NCI-H226 (cell line): Measurements from ENCODE around the gene TOR1B.
"Not testable (repeated sequence)": the region's sequence is repeated elsewhere in the genome, so short reads cannot be mapped to it uniquely, and the experiment has no call there.

ENCODE experiments used
- DNase-seq: peaks from one replicate; pipeline ENCODE4 v3.0.0-alpha.2; 2015

Gene TOR1B

GRCh38 chr9:129802833-129803675 is at the start of gene TOR1B:
TOR1B (plus strand) TSS chr9:129803184; CDS start chr9:129803213, 29 bp downstream.
- peak; percentile 84 for DNase-seq

- DNase-seq, result no peak
These were observed 47.8 kb upstream of the TOR1B start for GRCh38 chr9:129755151-129755550.

GRCh38 chr9:129756191-129756590 is 46.8 kb upstream of the TOR1B start:
- no peak for DNase-seq

- no peak for DNase-seq
These were observed 45.9 kb upstream of the TOR1B start for GRCh38 chr9:129757045-129757444.

- no peak for DNase-seq
These were observed 43.7 kb upstream of the TOR1B start for GRCh38 chr9:129759319-129759718.

GRCh38 chr9:129759804-129760502 is 43.0 kb upstream of the TOR1B start:
- no peak for DNase-seq

GRCh38 chr9:129760784-129761183 is 42.2 kb upstream of the TOR1B start:
- not testable (repeated sequence) for DNase-seq

- DNase-seq, result no peak
These were observed 41.6 kb upstream of the TOR1B start for GRCh38 chr9:129761293-129761900.

- peak; percentile 86 for DNase-seq
These were observed 41.0 kb upstream of the TOR1B start for GRCh38 chr9:129761901-129762369.

- peak; percentile 95 for DNase-seq
These were observed 40.5 kb upstream of the TOR1B start for GRCh38 chr9:129762370-129762984.

GRCh38 chr9:129762985-129763926 is 39.7 kb upstream of the TOR1B start:
- peak; percentile 64 for DNase-seq

- DNase-seq, result no peak
These were observed 37.1 kb upstream of the TOR1B start for GRCh38 chr9:129765764-129766317.

GRCh38 chr9:129768486-129768885 is 34.5 kb upstream of the TOR1B start:
- no peak for DNase-seq

- peak; percentile 27 for DNase-seq
These were observed 33.3 kb upstream of the TOR1B start for GRCh38 chr9:129769669-129770068.

- DNase-seq, result no peak
These were observed 32.2 kb upstream of the TOR1B start for GRCh38 chr9:129770741-129771140.

- DNase-seq, result peak; percentile 99
These were observed 29.5 kb upstream of the TOR1B start for GRCh38 chr9:129773262-129774048.

- no peak for DNase-seq
These were observed 28.1 kb upstream of the TOR1B start for GRCh38 chr9:129774791-129775447.

- DNase-seq, result no peak
These were observed 27.6 kb upstream of the TOR1B start for GRCh38 chr9:129775448-129775798.

GRCh38 chr9:129776096-129776495 is 26.9 kb upstream of the TOR1B start:
- not testable (repeated sequence) for DNase-seq

GRCh38 chr9:129776566-129776937 is 26.4 kb upstream of the TOR1B start:
- no peak for DNase-seq
